CD4-positive, CD25-positive, alpha-beta regulatory T cell (primary cell): ENCODE measurements around the gene SGMS1. TPM values are rescaled to one million over a fixed set of nuclear protein-coding genes. Genes with fewer than 3 reads are reported as not detected.

Experiments used
- ATAC-seq, 2 donors: fragments of 150-1000 bp; cut with Tn5 transposase; one replicate each; pipeline ENCODE4 v1.10.0; 2021; ENCODE audit warnings: low read depth in 2 of 2, moderate number of reproducible peaks in 2 of 2, moderate library complexity in 1 of 2
- DNase-seq, 3 donors: peaks; one replicate each; pipeline versions ENCODE4 v3.0.0 to v3.0.0-alpha.2; 2012 to 2022; ENCODE audit warnings: mixed read lengths in 1 of 3
- H3K27ac ChIP-seq: one replicate; pipeline ENCODE4 v1.7.0; 2013; ENCODE audit warnings: mild to moderate bottlenecking, low read length; ENCODE audit not compliant: insufficient read depth, poor library complexity, severe bottlenecking
- H3K27me3 ChIP-seq: one replicate; pipeline ENCODE4 v1.7.0; 2013; ENCODE audit warnings: low read length; ENCODE audit not compliant: control insufficient read depth, insufficient read depth
- H3K36me3 ChIP-seq: one replicate; pipeline ENCODE4 v1.7.0; 2013; ENCODE audit warnings: mild to moderate bottlenecking, low read length, moderate library complexity; ENCODE audit not compliant: control insufficient read depth, insufficient read depth
- H3K4me1 ChIP-seq: 2 replicates; pipeline ENCODE4 v1.7.0; 2013; ENCODE audit warnings: mild to moderate bottlenecking, low read length; ENCODE audit not compliant: insufficient read depth, control insufficient read depth, poor library complexity, severe bottlenecking
- H3K4me3 ChIP-seq: one replicate; pipeline ENCODE4 v1.7.0; 2013; ENCODE audit warnings: low read depth, mild to moderate bottlenecking, low read length, moderate library complexity
- H3K9me3 ChIP-seq, 2 experiments: 1 replicate in 1 of 2; 2 replicates in 1 of 2; pipeline ENCODE4 v1.7.0; 2013; ENCODE audit warnings: low read length in 2 of 2, mild to moderate bottlenecking in 1 of 2, moderate library complexity in 1 of 2; ENCODE audit not compliant: control insufficient read depth in 2 of 2
- H3K27ac Mint-ChIP-seq, 3 donors: one replicate each; pipeline ENCODE4 v1.8.0; 2020 to 2022; ENCODE audit warnings: mild to moderate bottlenecking in 3 of 3, mixed read lengths in 3 of 3, moderate library complexity in 2 of 3
- H3K27me3 Mint-ChIP-seq: one replicate; pipeline ENCODE4 v1.8.0; 2022; ENCODE audit warnings: mild to moderate bottlenecking, mixed read lengths
- H3K36me3 Mint-ChIP-seq: one replicate; pipeline ENCODE4 v1.8.0; 2020; ENCODE audit warnings: mixed read lengths
- H3K4me1 Mint-ChIP-seq, 4 donors: one replicate each; pipeline ENCODE4 v1.8.0; 2020 to 2022; ENCODE audit warnings: mixed read lengths in 4 of 4, mild to moderate bottlenecking in 1 of 4
- H3K4me3 Mint-ChIP-seq, 4 donors: one replicate each; pipeline ENCODE4 v1.8.0; 2020 to 2022; ENCODE audit warnings: mild to moderate bottlenecking in 4 of 4, mixed read lengths in 4 of 4, moderate library complexity in 3 of 4
- H3K9me3 Mint-ChIP-seq, 7 donors: one replicate each; pipeline ENCODE4 v1.8.0; 2020 to 2022; ENCODE audit warnings: mixed read lengths in 7 of 7, mild to moderate bottlenecking in 3 of 7, moderate library complexity in 2 of 7
- polyA plus RNA-seq, 4 donors: library from polyadenylated mRNA; unstranded; fragments of 300-500 nt; fragmentation: Illumina TruSeq; gene quantifications; one replicate each; pipeline ENCODE4 v1.2.3, GENCODE V29; 2021
- total RNA-seq: library from RNA; stranded (reverse); gene quantifications from one replicate; pipeline ENCODE4 v1.2.3, GENCODE V29; 2022

Gene SGMS1
- total and polyA plus RNA-seq, 5 donors from 2014 or later = 25.7 to 241 (median 33.0) TPM

GRCh38 chr10:50618624-50619023 lies 5.1 kb downstream of the SGMS1 start:
- Histone ChIP-seq H3K9me3 (no peaks in the 10 kb centered on the region), H3K4me1 (peaks cover 66% of the 10 kb centered on the region), H3K27me3 (no peaks in the 10 kb centered on the region), H3K27ac (no peak overlapping the region), H3K4me3 (peak overlapping the region; percentile 23), H3K36me3 (no peaks in the 10 kb centered on the region)
- Mint-ChIP-seq H3K36me3 (peaks cover 5% of the 10 kb centered on the region), H3K4me1 (peaks cover 40 to 75% (median 54%) of the 10 kb centered on the region in 4 donors), H3K27me3 (peaks cover 6% of the 10 kb centered on the region), H3K27ac (peak overlapping the region in 2 of 3 donors; percentile 23 to 31), H3K4me3 (peak overlapping the region in 3 of 4 donors; percentile 60 to 99 (median 66)), H3K9me3 (no peaks in the 10 kb centered on the region)
- DNase-seq (no peak), ATAC-seq (no peak)

- no peaks in the 10 kb centered on the region for H3K9me3 Mint-ChIP-seq
Observed at GRCh38 chr10:50615658-50616057, 8.1 kb downstream of the SGMS1 start.

GRCh38 chr10:50614444-50615137 lies 9.2 kb downstream of the SGMS1 start:
- Histone ChIP-seq H3K9me3 (no peaks in the 10 kb centered on the region), H3K4me1 (peaks cover 42% of the 10 kb centered on the region), H3K27me3 (no peaks in the 10 kb centered on the region), H3K4me3 (no peak overlapping the region), H3K36me3 (no peaks in the 10 kb centered on the region), H3K27ac (no peak overlapping the region)
- peak; percentile 62 to 72 for ATAC-seq
- Mint-ChIP-seq H3K27me3 (no peaks in the 10 kb centered on the region), H3K4me3 (peak overlapping the region in 1 of 4 donors; percentile 15), H3K27ac (peak overlapping the region in 2 of 3 donors; percentile 52 to 80), H3K36me3 (peaks cover 23% of the 10 kb centered on the region), H3K4me1 (peaks cover 23 to 88% (median 71%) of the 10 kb centered on the region in 4 donors), H3K9me3 (no peaks in the 10 kb centered on the region)
- DNase-seq = peak; percentile 7 to 57 (median 29)

More at GRCh38 chr10:50615658-50616057, 8.1 kb downstream of the SGMS1 start:
- peaks cover 32 to 88% (median 73%) of the 10 kb centered on the region in 4 donors for H3K4me1 Mint-ChIP-seq
- no peak for ATAC-seq
- H3K27ac ChIP-seq = no peak overlapping the region
- H3K27ac Mint-ChIP-seq = peak overlapping the region in 2 of 3 donors; percentile 6 to 33
- H3K27me3 ChIP-seq = no peaks in the 10 kb centered on the region
- peaks cover 23% of the 10 kb centered on the region for H3K36me3 Mint-ChIP-seq
- DNase-seq = no peak
- H3K27me3 Mint-ChIP-seq = no peaks in the 10 kb centered on the region
- no peaks in the 10 kb centered on the region for H3K9me3 ChIP-seq
- H3K4me3 ChIP-seq = no peak overlapping the region
- H3K4me1 ChIP-seq = peaks cover 53% of the 10 kb centered on the region
- H3K4me3 Mint-ChIP-seq = peak overlapping the region in 1 of 4 donors; percentile 30
- H3K36me3 ChIP-seq = no peaks in the 10 kb centered on the region

- H3K4me3 Mint-ChIP-seq = peak overlapping the region in 1 of 4 donors; percentile 17
- Histone ChIP-seq H3K4me1 (peaks cover 35% of the 10 kb centered on the region), H3K36me3 (no peaks in the 10 kb centered on the region), H3K9me3 (no peaks in the 10 kb centered on the region), H3K27ac (no peak overlapping the region), H3K27me3 (no peaks in the 10 kb centered on the region), H3K4me3 (no peak overlapping the region)
- no peak for ATAC-seq
- no peaks in the 10 kb centered on the region for H3K27me3 Mint-ChIP-seq
- peaks cover 17 to 84% (median 66%) of the 10 kb centered on the region in 4 donors for H3K4me1 Mint-ChIP-seq
- no peaks in the 10 kb centered on the region for H3K9me3 Mint-ChIP-seq
- H3K36me3 Mint-ChIP-seq = peaks cover 23% of the 10 kb centered on the region
- DNase-seq = no peak
- H3K27ac Mint-ChIP-seq = peak overlapping the region in 2 of 3 donors; percentile 52 to 80
Observed at GRCh38 chr10:50613726-50614443, 9.9 kb downstream of the SGMS1 start.

GRCh38 chr10:50613150-50613549 lies 10.6 kb downstream of the SGMS1 start:
- H3K4me1 ChIP-seq = peaks cover 28% of the 10 kb centered on the region
- ATAC-seq = no peak
- peak overlapping the region in 2 of 3 donors; percentile 63 to 80 for H3K27ac Mint-ChIP-seq
- H3K4me1 Mint-ChIP-seq = peaks cover 14 to 84% (median 66%) of the 10 kb centered on the region in 4 donors
- no peak for DNase-seq
- H3K27me3 ChIP-seq = no peaks in the 10 kb centered on the region
- no peak overlapping the region for H3K4me3 ChIP-seq
- no peaks in the 10 kb centered on the region for H3K27me3 Mint-ChIP-seq
- H3K9me3 ChIP-seq = no peaks in the 10 kb centered on the region
- H3K4me3 Mint-ChIP-seq = peak overlapping the region in 2 of 4 donors; percentile 21 to 33
- peaks cover 23% of the 10 kb centered on the region for H3K36me3 Mint-ChIP-seq
- no peak overlapping the region for H3K27ac ChIP-seq
- no peaks in the 10 kb centered on the region for H3K9me3 Mint-ChIP-seq
- no peaks in the 10 kb centered on the region for H3K36me3 ChIP-seq

- peaks cover 28% of the 10 kb centered on the region for H3K36me3 Mint-ChIP-seq
Observed at GRCh38 chr10:50610368-50610767, 13.4 kb downstream of the SGMS1 start.

GRCh38 chr10:50607356-50607925 lies 16.3 kb downstream of the SGMS1 start:
- Mint-ChIP-seq H3K27me3 (no peaks in the 10 kb centered on the region), H3K4me1 (peaks cover 42 to 90% (median 74%) of the 10 kb centered on the region in 4 donors), H3K36me3 (peaks cover 16% of the 10 kb centered on the region), H3K9me3 (no peaks in the 10 kb centered on the region), H3K27ac (peak overlapping the region; percentile 49 to 60 (median 55)), H3K4me3 (peak overlapping the region in 3 of 4 donors; percentile 3 to 39 (median 12))
- Histone ChIP-seq H3K4me1 (peaks cover 47% of the 10 kb centered on the region), H3K27me3 (no peaks in the 10 kb centered on the region), H3K4me3 (peak overlapping the region; percentile 45), H3K27ac (no peak overlapping the region), H3K36me3 (no peaks in the 10 kb centered on the region), H3K9me3 (no peaks in the 10 kb centered on the region)
- DNase-seq (no peak), ATAC-seq (no peak)

More at GRCh38 chr10:50610368-50610767, 13.4 kb downstream of the SGMS1 start:
- no peaks in the 10 kb centered on the region for H3K36me3 ChIP-seq
- Mint-ChIP-seq H3K4me3 (no peak overlapping the region), H3K9me3 (no peaks in the 10 kb centered on the region), H3K27ac (no peak overlapping the region), H3K4me1 (peaks cover 30 to 92% (median 74%) of the 10 kb centered on the region in 4 donors), H3K27me3 (no peaks in the 10 kb centered on the region)
- H3K4me3 ChIP-seq = no peak overlapping the region
- peaks cover 35% of the 10 kb centered on the region for H3K4me1 ChIP-seq
- DNase-seq = no peak
- no peak for ATAC-seq
- no peaks in the 10 kb centered on the region for H3K9me3 ChIP-seq
- H3K27ac ChIP-seq = no peak overlapping the region
- H3K27me3 ChIP-seq = no peaks in the 10 kb centered on the region
